Neural crest cell (in vitro differentiated cells): Measurements from ENCODE around the gene BCL2L11. TPM values are rescaled to one million over a fixed set of nuclear protein-coding genes. Genes with fewer than 3 reads are reported as not detected.

Experiments
- DNase-seq: peaks from one replicate; pipeline ENCODE4 v3.0.0; 2021; ENCODE audit warnings: low read depth, mixed read lengths, low spot score
- H3K27ac Mint-ChIP-seq: one replicate; pipeline ENCODE4 v1.8.0; 2021; ENCODE audit warnings: mild to moderate bottlenecking, mixed read lengths; ENCODE audit not compliant: unreplicated experiment
- H3K27me3 Mint-ChIP-seq: 2 replicates; pipeline ENCODE4 v1.8.0; 2021; ENCODE audit warnings: low read depth, mild to moderate bottlenecking, mixed read lengths
- H3K36me3 Mint-ChIP-seq: 2 replicates; pipeline ENCODE4 v1.8.0; 2021; ENCODE audit warnings: low read depth, mild to moderate bottlenecking, mixed read lengths
- H3K4me1 Mint-ChIP-seq: 2 replicates; pipeline ENCODE4 v1.8.0; 2021; ENCODE audit warnings: mixed read lengths
- H3K4me3 Mint-ChIP-seq: one replicate; pipeline ENCODE4 v1.8.0; 2021; ENCODE audit warnings: mild to moderate bottlenecking, mixed read lengths
- H3K9me3 Mint-ChIP-seq: 2 replicates; pipeline ENCODE4 v1.8.0; 2021; ENCODE audit warnings: mixed read lengths
- CTCF ChIP-seq: fragments of 200-600 bp; sonication (generic); conservative IDR thresholded peaks from 2 replicates; pipeline ENCODE4 v1.5.0; 2021; ENCODE audit warnings: antibody characterized with exemption, mild to moderate bottlenecking
- total RNA-seq: library from RNA; stranded (reverse); gene quantifications from 2 replicates; pipeline ENCODE4 v1.2.1, GENCODE V29; 2021

Gene BCL2L11
- total RNA-seq, 1 donor from 2014 or later, result 16.4 TPM

- Mint-ChIP-seq H3K27ac (no peak overlapping the region), H3K9me3 (no peaks in the 10 kb centered on the region), H3K4me3 (no peak overlapping the region), H3K27me3 (no peaks in the 10 kb centered on the region), H3K36me3 (peaks cover 21% of the 10 kb centered on the region), H3K4me1 (peaks cover 67% of the 10 kb centered on the region)
- TF ChIP-seq CTCF, result no peak
- DNase-seq, result no peak
These were observed 37.1 kb downstream of the BCL2L11 start for GRCh38 chr2:111157798-111158197.

GRCh38 chr2:111159641-111160040 is 38.9 kb downstream of the BCL2L11 start:
- peaks cover 23% of the 10 kb centered on the region for H3K36me3 Mint-ChIP-seq
- no peaks in the 10 kb centered on the region for H3K9me3 Mint-ChIP-seq
- peak overlapping the region; percentile 59 for H3K27ac Mint-ChIP-seq
- DNase-seq, result no peak
- no peak overlapping the region for H3K4me3 Mint-ChIP-seq
- no peak for TF ChIP-seq CTCF
- peaks cover 66% of the 10 kb centered on the region for H3K4me1 Mint-ChIP-seq
- no peaks in the 10 kb centered on the region for H3K27me3 Mint-ChIP-seq

- Mint-ChIP-seq H3K4me1 (peaks cover 55% of the 10 kb centered on the region), H3K27me3 (no peaks in the 10 kb centered on the region)
These were observed 40.0 kb downstream of the BCL2L11 start for GRCh38 chr2:111160758-111161157.

GRCh38 chr2:111161971-111162370 is 41.3 kb downstream of the BCL2L11 start:
- H3K27me3 Mint-ChIP-seq, result no peaks in the 10 kb centered on the region
- H3K27ac Mint-ChIP-seq, result no peak overlapping the region

More at GRCh38 chr2:111160758-111161157, 40.0 kb downstream of the BCL2L11 start:
- peaks cover 24% of the 10 kb centered on the region for H3K36me3 Mint-ChIP-seq
- no peak overlapping the region for H3K4me3 Mint-ChIP-seq
- H3K27ac Mint-ChIP-seq, result no peak overlapping the region
- TF ChIP-seq CTCF, result no peak
- no peaks in the 10 kb centered on the region for H3K9me3 Mint-ChIP-seq
- DNase-seq, result no peak

GRCh38 chr2:111162718-111163331 is 42.1 kb downstream of the BCL2L11 start:
- no peak overlapping the region for H3K4me3 Mint-ChIP-seq
- no peaks in the 10 kb centered on the region for H3K27me3 Mint-ChIP-seq
- no peak for TF ChIP-seq CTCF
- peaks cover 34% of the 10 kb centered on the region for H3K4me1 Mint-ChIP-seq
- DNase-seq, result no peak
- no peaks in the 10 kb centered on the region for H3K9me3 Mint-ChIP-seq
- peaks cover 18% of the 10 kb centered on the region for H3K36me3 Mint-ChIP-seq
- no peak overlapping the region for H3K27ac Mint-ChIP-seq

More at GRCh38 chr2:111161971-111162370, 41.3 kb downstream of the BCL2L11 start:
- H3K36me3 Mint-ChIP-seq, result peaks cover 18% of the 10 kb centered on the region
- peaks cover 42% of the 10 kb centered on the region for H3K4me1 Mint-ChIP-seq
- no peak for TF ChIP-seq CTCF
- no peak for DNase-seq
- H3K4me3 Mint-ChIP-seq, result no peak overlapping the region
- H3K9me3 Mint-ChIP-seq, result no peaks in the 10 kb centered on the region
